GM19467 (cell line): ENCODE measurements around the gene PIGBOS1.

Experiments
- ATAC-seq: cut with Tn5 transposase; IDR thresholded peaks from one replicate; pipeline ENCODE4 v1.9.1; 2021; ENCODE audit warnings: mild to moderate bottlenecking, moderate library complexity; ENCODE audit not compliant: unreplicated experiment

Gene PIGBOS1, protein sequence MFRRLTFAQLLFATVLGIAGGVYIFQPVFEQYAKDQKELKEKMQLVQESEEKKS

DNA sequence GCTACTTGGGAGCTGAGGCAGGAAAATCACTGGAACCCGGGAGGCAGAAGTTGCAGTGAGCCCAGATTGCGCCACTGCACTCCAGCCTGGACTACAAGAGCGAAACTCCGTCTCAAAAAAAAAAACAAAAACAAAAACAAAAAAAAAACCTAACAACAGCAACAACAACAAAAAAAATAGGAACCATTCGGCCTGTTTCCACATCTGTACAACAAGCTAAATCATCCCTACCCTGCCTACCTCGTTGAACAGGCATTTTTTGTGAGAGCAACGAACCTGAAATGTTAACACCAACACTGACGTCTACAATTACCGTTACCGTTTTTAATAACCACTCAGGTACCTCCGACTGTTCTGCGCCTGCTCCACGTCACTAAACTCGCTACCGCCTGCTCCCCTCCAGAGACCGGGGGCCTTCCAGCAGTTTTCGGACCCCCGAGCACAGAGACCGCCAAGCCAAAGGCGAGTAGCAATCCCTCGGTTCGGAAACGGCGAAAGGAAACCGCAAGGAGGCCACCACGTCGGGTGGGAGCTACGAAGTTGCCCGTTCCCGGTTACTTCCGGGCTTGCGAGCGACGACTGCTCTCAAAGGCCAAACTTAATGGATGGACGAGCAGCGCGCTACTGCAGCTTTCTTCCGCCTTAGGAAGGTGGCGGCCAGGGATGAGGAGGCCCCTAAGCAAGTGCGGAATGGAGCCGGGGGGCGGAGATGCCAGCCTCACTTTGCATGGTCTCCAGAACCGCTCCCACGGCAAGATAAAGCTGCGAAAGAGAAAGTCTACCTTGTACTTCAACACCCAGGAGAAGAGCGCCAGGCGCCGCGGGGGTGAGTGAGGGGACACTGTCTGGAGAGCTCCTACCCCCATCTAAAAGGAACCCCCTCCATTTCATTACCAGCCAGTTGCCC, at the start of gene PIGBOS1, which contains the start of gene PIGB:
TSS of gene PIGBOS1 (minus strand) at position 536 of the 907 bp plus-strand sequence. CDS start 1,331 bp downstream, outside the sequence.
TSS of gene PIGB (plus strand) at position 635 of the 907 bp plus-strand sequence. CDS start at position 664, 29 bp downstream.
- ATAC-seq, result peak; percentile 92

GRCh38 chr15:55366981-55367380, 48.1 kb upstream of the PIGBOS1 start:
- ATAC-seq, result no peak

GRCh38 chr15:55362641-55363040, 43.7 kb upstream of the PIGBOS1 start:
- ATAC-seq, result no peak

GRCh38 chr15:55361048-55361447, 42.1 kb upstream of the PIGBOS1 start:
- ATAC-seq, result no peak

- ATAC-seq, result no peak
Measured at GRCh38 chr15:55360256-55360655, 41.3 kb upstream of the PIGBOS1 start.

DNA sequence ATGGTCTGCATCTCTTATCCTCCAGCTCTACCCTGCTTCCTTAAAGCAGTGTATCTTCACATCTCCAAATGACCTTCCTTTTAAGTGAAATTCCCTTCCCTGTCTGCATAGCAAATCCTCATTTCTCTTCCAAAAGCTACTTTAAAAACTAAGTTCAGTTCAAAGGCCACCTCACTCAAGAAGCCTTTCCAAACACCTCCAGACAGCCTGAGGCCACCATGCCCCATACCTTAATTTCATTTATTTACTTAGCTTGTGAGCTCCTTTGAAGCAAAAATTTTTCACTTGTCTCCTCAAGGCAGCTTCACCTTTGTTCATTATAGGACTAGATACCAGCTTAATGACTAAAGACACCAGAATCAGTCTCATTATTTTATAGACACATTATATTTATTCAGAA, 39.5 kb upstream of the PIGBOS1 start:
- no peak for ATAC-seq

GRCh38 chr15:55357774-55358173, 38.9 kb upstream of the PIGBOS1 start:
- no peak for ATAC-seq

- no peak for ATAC-seq
Measured at GRCh38 chr15:55356985-55357585, 38.2 kb upstream of the PIGBOS1 start.

DNA sequence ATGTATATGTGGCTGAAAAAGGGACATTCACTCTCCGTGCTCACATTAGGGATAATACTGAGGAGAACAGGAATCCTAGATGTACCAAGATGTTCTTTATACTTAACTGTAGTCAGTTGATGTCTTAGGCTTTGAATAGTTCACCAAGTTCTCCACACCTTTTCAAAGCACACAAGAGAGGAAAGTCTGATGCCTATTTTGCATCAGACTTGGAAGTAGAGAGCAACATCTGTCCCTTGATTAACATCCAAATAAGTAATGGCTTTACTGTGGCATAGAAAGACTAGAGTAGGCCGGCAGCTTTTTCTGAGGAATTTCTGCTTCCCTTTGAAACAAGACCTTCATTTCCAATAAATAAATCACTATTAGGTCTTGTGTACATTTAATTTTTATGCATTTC, 34.1 kb upstream of the PIGBOS1 start:
- ATAC-seq, result no peak

- ATAC-seq, result no peak
Measured at GRCh38 chr15:55349282-55349681, 30.4 kb upstream of the PIGBOS1 start.

GRCh38 chr15:55348281-55348778, 29.4 kb upstream of the PIGBOS1 start:
- no peak for ATAC-seq

- ATAC-seq, result no peak
Measured at GRCh38 chr15:55344206-55344605, 25.3 kb upstream of the PIGBOS1 start.

DNA sequence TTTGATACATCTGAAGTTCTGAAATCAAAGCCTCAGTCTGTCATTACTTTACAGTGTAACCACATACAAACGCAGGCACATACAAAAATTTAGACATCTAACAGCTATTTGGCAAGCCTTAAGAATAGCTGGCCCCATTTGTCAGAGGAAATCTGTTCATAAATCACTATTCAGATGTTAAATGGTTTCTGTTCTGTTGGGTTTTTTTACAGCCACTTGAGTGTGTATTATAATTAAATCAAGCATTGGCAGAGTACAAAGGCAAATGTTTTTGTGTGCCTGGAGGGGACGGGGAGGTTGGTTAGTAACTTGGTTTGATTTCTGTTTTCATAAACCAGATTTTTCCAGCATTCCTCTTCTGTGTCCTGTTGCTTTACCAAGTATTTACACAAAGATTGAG, 24.2 kb upstream of the PIGBOS1 start:
- ATAC-seq, result no peak

DNA sequence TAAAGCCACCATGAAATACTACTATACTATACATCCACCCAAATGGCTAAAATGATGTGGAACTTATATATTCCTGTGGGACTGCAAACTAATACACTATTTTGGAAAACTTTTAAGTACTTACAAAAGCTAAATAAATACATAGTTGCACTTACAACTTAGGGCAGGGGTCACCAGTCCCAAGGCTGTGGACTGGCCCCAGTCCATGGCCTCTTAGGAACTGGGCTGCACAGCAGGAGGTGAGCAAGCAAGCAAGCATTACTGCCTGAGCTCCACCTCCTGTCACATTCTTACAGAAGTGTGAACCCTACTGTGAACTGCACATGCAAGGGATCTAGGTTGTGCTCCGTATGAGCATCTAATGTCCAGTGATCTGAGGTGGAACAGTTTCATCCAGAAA, 18.2 kb upstream of the PIGBOS1 start:
- ATAC-seq, result no peak

- ATAC-seq, result no peak
Measured at GRCh38 chr15:55334997-55335396, 16.1 kb upstream of the PIGBOS1 start.

- ATAC-seq, result no peak
Measured at GRCh38 chr15:55334371-55334770, 15.4 kb upstream of the PIGBOS1 start.

- no peak for ATAC-seq
Measured at GRCh38 chr15:55327387-55327786, 8.5 kb upstream of the PIGBOS1 start.

DNA sequence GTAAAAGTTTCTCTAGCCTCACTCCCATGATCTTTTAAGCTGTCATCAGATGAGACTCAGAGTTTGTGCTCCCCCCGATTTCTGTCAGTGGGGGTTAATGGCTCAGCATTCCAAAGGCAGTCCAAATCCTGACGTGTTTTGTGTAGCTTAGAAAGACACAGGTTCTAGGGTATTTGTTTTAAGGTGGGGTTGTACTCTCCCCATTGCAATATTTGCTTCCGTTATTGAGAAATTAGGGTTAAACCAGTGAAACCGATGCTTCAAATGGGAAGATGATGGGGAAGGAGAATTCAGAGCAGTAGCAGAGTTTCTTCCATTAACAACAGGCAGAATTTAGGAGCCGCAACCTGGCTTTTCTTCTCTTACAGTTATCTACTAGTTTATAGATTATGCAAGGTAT, 3.5 kb upstream of the PIGBOS1 start:
- ATAC-seq, result no peak

- ATAC-seq, result no peak
Measured at GRCh38 chr15:55320963-55321362, 2.0 kb upstream of the PIGBOS1 start.

DNA sequence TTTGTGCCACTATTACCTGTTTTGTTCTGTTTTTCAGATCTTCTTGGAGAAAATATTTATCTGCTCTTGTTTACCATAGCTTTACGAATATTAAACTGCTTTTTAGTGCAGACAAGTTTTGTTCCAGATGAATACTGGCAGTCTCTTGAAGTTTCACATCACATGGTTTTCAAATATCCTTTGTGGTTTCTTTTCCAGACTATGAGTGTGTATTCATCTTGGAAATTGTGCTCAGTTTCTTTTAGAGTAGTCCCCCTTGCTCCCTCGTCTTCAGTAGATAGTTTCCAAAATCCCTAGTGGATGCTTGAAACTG, 1.3 kb upstream of the PIGBOS1 start:
- ATAC-seq, result no peak

- ATAC-seq, result no peak
Measured at GRCh38 chr15:55319537-55320237, 764 bp upstream of the PIGBOS1 start.
